Left hindlimb (tissue), 1 donor: Measurements from ENCODE around the gene MORN1.
A peak's percentile ranks its signal among the peaks of the same experiment; 100 is the strongest.

Experiments
- DNase-seq: peaks from one replicate; pipeline ENCODE4 v3.0.0-alpha.2; 2018

Gene MORN1

DNA sequence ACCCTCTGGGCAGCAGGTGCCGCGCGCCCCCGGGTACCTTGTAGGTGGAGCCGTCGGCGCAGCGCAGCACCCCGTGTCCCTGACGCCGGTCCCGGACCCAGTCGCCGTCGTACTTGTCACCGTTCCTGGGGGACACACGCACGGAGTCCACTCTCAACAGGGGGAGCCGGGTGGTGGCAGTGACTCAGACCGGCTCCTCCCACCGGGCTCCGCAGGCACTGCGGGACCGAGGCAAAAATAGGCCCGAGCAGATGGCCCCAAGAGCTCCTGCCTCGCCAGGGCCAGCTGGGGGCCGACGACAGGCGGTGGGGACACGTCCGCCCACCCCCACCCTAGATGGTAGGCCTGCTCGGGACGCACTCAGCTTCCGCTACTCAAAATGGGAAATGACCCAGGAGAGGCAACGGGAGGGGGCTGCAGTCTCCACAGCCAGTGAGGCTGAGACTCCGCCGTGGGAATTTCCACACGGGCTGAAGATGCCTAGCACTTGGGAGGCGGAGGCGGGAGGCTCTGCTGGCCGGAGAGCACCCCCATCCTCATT is 6.3 kb downstream of the MORN1 start:
- peak; percentile 31 for DNase-seq

DNA sequence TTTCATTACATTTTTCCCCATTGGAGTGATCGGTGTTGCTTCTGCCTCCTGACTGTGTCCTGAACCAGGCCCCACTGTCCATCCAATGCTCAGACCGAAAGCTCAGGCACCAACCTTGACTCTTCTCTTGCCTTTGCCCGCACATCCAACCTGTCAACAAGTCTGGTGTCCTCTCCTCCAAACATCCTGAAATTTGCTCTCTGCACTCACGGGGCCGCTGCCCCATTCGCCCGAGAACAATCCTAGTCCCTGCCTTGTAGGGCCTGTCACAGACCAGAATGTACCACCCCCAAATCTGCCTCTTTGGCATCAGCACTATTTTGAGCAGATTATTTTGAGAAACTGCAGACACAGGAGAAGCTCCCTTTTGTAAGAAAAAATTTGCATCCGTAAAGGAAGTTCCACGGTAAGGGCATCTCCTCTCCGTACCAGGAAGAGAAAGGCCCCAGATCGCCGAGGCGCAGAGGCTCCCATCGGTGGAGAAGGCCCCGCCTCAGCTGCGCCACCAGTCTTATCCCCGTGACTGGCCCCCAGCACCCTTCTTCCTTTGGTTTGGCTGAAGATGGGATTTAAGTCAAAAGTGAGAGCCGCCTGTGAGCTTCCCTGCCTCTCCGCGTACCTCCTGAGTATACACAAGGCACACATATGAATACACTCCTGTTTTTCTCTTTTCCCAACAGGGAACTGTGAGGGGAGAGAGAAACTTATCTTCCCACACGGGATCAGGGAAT is 7.1 kb downstream of the MORN1 start:
- peak; percentile 19 for DNase-seq

DNA sequence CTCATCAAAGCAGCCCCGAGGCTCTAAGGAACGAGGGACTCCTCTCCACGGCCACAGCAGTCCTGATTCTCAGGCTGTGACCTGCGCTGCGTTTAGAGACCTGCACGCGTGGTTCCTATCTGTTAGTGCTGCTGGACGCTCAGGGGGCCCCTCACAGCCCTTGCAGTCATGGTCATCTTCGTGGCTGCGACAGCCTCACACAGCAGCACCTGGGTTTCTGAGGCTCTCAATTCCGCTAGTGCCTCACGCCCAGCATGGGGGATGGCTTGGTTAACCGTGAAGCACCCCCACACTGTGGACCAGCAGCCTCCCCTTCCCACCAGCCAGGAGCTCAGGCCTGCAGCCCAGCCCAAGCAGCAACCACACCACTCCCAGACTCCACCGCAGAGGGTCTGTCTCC is 7.8 kb downstream of the MORN1 start:
- no peak for DNase-seq

DNA sequence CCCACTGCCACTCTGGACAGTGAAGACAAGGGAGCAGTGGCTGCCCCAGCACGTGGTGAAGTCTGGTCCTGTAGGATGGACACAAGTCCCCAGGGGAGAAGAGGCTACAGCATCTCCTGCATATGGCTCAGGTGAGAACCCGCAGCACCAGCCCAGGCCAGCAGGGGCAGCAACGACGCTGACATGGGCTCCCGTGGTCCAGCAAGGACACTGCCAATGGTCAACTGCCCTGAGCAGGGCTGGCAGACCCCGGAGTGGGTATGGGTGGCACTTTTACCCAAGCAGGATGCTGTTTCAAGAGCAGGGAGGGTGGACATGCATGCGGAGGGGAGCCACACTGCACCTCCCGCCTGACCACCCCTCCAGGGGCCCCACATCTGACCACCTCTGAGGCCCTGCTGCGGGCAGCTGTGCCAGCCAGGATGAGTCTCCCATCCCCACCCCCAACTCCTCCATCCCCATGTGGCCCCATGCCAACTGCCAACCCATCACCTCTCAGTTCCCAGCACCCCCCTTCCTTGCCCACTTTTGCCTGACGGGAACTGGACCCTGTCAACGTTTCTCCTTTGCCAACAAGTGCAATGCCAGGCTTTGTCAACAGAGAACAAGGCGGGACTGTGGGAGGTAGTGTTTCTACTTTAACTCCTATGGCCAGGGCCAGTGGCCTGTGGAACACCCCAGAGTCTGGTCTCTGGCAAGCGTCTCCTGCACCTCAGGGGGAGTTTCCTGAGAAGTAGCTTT is 8.6 kb downstream of the MORN1 start:
- DNase-seq = no peak

DNA sequence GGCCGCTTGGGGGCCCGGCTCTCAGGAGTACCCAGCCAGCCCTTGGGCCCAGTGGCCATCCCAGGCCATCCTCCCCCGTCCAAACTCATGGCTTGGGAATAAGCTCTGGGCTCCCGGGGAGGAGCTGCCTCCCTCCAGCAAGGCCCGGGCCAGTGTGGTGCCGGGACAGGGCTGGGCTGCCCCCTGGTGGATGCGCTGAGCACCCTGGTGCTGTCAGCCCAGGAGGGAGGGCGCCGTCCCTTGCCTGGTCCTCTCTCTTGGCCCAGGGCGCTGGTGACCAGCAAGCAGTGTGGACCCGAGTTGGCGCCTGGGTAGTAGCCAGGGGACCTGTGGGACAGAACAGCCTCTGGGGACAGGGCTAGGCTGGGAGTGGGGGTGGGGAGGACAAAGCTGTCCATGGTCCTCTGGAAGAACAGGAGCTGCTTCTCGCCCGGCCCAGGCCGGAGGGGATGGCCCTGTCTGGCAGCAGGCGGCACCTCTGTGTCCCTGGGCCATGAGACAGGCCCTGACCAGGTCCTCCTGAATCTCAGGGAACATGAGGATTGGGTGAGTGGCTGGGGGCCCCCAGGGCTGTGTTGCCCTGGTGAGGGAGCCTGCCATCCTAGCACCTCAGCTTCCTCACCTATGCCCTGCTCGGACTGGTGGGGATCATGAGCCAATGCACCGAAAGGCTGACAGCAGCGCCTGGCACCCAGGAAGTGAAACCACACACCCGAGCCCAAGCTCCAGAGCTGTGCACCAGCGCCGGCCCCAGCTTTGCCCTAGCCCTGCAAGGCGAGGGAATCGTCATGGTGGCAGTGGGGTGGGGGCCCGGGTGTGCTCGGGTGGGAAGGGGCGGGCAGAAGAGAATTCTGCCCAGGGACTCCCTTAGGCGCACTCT is 9.4 kb downstream of the MORN1 start:
- DNase-seq = peak; percentile 90

DNA sequence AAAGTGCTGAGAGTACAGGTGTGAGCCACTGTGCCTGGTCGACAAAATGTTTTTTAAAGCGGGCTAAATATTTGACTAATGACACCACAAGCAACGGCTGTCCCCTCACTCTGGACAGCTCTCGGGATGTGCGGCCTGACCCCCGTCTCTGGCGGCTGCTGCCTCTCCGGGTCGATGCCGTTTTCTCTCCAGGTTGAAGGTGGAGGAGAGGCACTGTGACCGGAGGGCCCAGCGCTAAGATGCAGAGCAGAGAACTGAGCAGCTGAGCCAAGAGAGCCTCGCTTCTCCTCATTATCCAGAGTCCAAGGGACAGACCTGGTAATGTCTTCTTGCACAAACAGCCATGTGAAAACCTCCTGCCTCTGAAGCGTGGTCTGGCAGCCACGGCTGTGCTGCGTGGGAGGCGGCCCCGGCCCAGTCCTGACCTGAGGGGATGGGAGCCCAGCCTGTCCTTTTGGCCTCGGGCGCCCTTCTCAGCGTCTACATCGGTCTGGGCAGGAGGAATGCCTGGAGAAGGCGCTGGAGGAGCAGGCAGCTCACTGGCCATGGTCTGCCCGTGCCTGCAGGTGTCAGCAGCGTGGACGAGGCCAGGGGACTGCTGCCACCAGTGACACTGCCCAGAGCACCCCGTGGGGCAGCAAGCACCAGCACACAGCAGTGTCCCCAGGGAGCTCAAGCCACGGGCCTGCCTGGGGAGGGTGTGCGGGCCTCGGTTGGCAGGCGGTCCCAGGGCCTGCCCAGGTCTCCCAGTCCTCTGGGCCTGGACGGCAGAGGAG is 10.3 kb downstream of the MORN1 start:
- no peak for DNase-seq

DNA sequence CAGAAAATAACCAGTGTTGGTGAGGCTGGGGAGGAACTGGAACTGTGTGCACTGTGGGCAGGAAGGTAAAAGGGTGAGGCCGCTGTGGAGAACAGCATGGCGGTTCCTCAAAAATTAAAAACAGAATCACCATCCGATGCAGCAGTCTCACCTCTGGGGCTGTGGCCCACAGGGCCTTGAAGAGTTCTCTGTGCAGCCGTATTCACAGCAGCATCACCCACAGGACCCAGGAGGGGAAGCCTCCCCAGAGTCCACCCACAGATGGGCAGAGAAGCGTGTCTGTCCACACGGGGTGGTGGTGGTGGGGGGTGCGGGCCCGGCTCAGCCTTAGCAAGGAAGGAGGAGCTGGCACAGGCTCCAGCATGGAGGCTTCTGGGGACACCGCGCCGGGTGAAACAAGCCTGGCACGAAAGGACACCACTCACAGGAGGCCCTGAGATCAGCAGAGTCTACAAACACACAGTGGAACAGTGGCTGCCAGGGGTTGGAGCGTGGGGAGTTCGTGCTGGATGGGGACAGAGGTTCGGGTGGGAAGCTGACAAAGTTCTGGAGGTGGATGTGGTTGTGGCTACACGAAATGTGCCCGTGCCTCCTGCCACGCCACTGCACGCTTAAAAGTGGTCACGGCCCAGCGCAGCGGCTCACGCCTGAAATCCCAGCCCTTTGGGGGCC is 11.5 kb downstream of the MORN1 start:
- DNase-seq = no peak

DNA sequence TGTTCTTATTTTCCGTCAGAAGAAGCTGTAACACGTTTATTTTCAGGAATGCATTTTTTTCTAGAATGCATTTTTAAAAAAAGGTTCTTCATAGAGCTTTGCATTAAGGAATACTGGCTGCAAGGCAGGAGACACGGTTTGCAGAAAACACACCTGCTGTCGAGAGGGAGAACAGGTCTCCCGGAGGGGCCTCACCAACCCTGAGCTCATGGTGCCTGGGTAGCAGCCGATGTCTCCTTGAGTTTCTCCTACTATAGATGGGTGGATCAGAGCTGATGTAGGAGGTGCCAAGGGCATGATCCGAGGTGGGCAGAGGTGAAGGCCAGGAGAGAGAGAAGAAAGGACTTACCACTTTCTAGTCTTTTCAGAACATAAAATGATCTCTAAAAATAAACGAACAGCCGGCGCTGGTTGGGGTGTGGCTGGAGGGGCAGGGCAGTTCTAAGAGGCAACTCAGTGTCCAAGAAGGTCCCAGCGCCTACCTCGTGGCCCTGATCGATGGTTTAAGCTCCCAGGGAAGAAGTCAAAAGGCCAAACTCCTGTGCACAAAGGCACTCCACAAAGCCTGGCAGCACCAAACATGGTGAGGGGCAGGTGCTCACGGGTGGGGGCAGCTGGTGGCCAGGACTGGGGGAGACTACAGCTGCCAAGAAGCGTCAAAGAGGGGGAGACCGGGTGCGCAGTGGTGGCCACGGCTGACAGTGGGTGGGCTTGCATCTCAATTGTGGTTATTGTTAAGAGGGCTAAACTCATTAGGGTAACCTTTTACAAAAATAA is 12.2 kb downstream of the MORN1 start:
- no peak for DNase-seq

DNA sequence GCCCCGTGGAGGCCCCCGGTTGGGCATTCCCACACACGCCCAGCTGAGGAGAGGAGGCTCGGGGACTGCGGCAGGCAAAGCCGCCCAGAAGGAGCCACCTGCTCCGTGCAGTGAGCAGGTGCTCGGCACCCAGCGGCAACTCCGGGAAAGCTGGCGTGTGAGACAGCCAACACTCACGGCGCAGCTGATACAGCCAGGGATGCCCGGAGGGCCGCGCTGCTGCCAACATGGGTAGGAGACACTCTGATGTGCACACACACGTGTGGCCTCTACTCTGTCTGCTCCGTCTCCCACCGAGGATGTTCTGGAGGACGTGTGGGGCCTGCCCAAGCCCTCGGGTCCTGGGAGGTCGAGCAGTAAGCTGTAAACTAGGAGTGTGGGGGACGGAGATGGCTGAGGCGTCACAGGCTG is 12.9 kb downstream of the MORN1 start:
- no peak for DNase-seq

DNA sequence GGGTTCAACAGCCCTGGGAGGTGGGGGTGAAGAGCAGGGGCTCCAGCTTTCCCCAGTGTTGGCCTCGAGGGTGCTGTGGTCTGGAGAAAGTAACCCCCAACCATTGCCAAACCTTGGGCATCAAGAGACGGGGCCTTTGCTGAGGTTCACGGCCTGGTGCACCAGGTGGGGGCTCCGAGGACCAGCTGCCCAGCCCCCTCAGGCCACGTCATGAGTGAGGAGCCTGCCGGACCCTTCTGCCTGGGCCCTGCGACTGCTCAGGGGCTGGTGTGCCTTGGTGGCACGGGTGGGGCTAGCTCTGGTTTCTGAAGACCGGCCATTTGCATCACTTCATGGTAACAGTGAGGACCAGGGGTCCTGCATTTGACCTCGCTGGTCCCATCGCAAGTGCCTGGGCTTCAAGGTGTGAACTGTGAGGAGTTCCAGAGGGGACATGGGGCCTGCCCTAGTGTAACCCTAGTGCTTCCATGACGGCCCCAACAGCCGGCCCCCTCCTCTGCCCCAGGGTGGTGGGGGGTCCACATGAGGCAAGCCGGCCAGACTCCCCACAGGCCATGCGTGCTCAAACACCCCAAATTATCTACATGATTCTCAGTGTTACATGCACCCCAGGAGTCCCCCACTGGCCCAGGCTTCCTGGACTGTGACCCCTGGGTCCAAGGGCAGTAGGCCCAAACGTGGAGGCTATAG is 13.5 kb downstream of the MORN1 start:
- DNase-seq = no peak

DNA sequence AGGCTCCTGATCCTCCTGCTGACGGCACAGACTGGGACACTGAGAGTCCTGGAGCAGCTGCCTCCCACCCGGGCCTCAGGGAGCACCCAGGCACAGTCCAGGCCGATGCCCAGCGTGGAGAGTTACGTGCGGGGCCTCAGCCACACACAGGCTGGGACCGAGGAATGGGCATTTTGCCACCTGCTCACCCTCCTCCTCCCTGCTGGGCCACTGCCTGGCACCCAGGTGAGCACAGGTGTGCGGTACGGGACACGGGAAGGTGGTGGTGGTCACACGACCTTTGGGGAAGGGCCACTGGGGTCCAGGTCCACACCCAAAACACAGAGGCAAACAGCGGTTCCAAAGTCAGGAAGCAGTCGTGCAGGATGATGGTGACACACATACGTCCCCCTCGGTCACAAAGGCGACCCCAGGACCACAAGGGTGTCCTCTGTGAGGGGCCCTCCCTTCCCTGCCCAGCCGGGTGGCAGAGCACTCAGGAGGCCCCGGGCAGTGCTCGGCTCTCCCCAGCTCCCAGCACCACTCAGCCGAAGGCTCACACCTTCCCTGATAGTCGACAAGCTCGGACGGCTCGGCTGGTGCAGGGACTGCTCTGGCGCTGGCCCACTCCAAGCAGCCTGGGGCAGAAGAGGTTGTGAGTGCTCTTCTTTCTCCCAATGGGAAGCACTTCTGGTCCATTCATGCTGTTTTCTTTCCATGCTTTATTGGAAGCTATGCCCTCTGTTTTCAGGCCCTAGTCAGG is 14.3 kb downstream of the MORN1 start:
- DNase-seq = no peak

DNA sequence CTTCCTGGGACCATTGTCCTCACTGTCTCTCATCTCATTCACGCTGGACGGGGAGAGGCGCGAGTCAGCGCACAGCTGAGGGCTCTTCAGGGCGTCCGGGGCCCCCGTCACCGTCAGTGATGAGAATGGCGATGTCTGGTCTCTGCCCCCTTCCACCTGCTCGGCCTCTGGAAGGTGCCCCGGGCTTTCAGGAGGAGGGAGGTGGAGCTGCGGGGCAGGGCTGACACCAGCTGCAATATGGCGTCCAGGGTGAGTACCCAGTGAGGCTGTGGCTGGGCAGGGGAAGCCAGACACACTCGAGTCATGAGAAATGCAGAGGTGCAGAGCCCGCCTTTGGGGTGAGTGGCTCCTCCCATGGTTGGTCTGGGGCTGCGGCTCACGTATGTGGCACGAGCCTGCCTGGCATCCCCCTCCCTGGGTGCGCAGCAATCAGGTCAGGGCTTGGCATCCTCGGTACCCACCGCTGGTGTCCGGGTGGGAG is 15.1 kb downstream of the MORN1 start:
- no peak for DNase-seq

DNA sequence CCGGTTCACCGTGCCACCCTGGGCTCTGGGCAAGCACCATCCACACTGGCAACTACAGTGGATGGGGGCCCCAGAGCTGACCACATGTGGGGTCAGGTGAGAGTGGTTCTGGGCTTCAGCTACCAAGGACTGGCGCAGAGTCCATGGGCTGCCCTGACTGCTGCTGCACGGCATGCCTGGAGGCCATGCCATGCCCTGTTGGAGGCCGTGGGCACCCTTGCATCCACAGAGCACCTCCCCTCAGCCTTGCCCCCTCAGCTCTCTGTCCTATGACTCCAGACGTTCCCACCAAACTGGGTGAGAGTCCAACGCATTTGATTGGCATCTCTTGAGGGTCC is 15.5 kb downstream of the MORN1 start:
- no peak for DNase-seq

DNA sequence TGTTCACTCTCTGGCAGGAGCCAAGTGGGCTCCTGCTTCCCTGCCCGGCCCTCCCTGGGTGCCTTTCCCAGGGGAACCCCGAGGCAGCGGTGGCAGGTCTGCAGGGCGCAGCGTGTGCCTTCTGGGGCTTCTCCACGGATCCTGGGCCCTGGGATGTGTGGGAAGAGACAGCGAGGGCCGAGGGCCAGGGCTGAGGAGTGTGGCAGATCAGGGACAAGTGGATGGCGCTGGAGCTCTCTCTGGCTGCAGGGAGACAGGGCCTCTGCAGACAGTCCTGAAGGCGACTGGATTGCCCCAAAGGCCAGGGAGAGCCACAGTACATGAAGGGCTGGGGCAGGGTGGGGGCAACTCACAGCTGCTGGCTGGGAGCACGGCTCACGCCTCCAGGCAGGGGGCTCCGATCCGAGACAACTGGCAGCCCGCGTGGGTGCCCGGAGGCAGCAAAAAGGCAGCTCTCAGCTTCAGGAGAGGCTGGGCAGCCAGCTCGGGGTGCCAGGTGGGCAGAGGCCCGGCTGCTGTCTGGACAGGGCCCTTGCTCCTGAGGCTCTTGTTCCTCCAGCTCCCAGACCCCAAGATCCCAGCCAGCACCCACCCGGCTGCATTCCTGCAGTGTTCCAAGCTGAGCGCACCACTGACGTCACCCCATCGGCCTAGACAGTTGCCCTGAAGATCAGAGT is 16.0 kb downstream of the MORN1 start:
- DNase-seq = no peak

DNA sequence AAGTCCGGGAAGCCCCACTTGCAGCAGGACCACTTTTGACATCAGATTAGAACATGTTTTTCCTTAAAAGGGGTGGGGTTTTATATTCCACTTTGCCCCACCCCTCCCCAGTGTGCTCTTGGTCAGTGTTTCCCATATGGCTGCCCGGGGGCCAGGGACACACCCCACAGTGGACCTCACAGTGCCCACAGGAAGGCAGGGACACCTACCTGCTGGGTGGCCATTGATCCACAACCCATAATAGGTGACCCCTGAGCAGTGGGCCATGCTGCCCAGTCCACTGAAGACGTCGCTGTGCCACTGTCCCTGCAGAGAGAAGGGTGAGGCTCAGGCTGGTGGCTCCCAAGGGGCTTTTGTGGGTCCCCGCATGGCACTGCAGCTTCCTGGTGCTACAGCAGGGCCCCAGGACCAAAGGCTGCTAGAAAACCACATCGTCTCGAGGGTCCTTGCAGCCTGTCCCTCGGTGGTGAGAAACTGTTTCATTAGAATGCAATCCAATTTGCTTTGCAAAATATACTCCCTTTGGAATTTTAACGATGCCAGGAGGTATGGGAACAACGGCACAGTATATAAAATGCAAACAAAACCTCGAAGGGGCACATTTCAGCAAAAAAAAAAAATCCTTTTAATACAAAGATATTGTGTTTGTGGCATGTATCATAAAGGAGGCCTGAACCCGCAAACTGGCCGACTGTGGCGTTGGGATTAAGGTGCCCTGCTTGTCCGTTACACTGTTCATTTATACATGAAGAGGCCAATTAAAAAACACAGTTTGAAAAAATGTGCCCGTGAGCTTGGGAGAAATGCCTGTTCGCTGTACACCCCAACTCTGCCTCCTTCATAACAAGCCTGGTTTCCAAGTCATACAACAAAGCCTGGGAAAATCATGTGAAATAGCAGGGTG is 16.9 kb downstream of the MORN1 start:
- no peak for DNase-seq

DNA sequence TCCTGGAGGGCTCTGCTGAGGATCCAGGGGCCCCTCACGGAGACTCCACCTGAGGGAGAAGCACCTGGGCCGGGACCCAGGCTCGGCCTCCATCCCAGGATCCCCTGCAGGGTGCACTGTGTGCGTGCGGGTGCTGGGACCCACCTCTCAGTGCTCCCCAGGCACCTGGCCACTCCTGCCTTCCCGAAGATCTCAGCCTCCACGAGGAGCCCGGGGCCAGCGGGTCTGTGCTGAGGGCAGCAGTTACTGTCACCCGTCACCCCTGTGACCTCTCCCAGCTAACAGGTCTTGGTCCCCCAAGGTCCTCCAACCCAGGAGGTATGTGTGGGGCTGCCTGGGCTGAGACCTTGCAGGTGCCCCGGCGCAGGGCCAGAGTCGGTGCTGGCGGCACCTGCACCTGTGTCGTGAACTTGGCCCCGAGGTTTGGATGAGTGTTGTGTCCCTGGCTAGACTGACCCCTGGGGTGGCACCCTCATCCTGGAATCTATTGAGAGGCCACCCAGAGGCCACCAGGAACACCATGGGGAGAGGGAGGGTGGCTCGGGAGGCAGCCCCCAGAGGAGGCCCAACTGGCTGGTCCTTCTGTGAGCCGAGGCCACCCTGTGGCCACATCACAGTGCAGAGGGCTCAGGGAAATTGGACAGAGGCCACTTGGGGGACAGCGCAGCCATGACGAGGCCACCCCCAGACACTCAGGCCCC is 17.7 kb downstream of the MORN1 start:
- DNase-seq = no peak
